HS-27A (cell line): ENCODE data around the gene TULP4.
A peak's percentile ranks its signal among the peaks of the same experiment; 100 is the strongest.
"Not testable (repeated sequence)": the region's sequence is repeated elsewhere in the genome, so short reads cannot be mapped to it uniquely, and the experiment has no call there.

Experiments
- DNase-seq: peaks from one replicate; pipeline ENCODE4 v3.0.0-alpha.2; 2012; ENCODE audit warnings: low read depth, missing footprints

The TULP4 gene

GRCh38 chr6:158468666-158469065 lies 156.4 kb downstream of the TULP4 start:
- no peak for DNase-seq

- DNase-seq: not testable (repeated sequence)
These were observed 157.8 kb downstream of the TULP4 start for GRCh38 chr6:158470023-158470422.

GRCh38 chr6:158471339-158471738 lies 159.1 kb downstream of the TULP4 start:
- DNase-seq: no peak

GRCh38 chr6:158472447-158472846 lies 160.2 kb downstream of the TULP4 start:
- no peak for DNase-seq

GRCh38 chr6:158474961-158475343 lies 162.7 kb downstream of the TULP4 start:
- DNase-seq: no peak

- no peak for DNase-seq
These were observed 163.4 kb downstream of the TULP4 start for GRCh38 chr6:158475344-158476302.

GRCh38 chr6:158476389-158476788 lies 164.1 kb downstream of the TULP4 start:
- no peak for DNase-seq

GRCh38 chr6:158477722-158478121 lies 165.5 kb downstream of the TULP4 start:
- DNase-seq: not testable (repeated sequence)

- DNase-seq: no peak
These were observed 168.7 kb downstream of the TULP4 start for GRCh38 chr6:158480989-158481388.

- peak; percentile 74 for DNase-seq
These were observed 169.6 kb downstream of the TULP4 start for GRCh38 chr6:158481690-158482473.

- DNase-seq: no peak
These were observed 173.2 kb downstream of the TULP4 start for GRCh38 chr6:158485431-158485830.

- DNase-seq: no peak
These were observed 175.2 kb downstream of the TULP4 start for GRCh38 chr6:158487495-158487894.

- DNase-seq: peak; percentile 88
These were observed 175.8 kb downstream of the TULP4 start for GRCh38 chr6:158488065-158488464.

- no peak for DNase-seq
These were observed 177.2 kb downstream of the TULP4 start for GRCh38 chr6:158489441-158489840.

GRCh38 chr6:158492881-158493280 lies 180.6 kb downstream of the TULP4 start:
- no peak for DNase-seq

GRCh38 chr6:158496700-158497099 lies 184.4 kb downstream of the TULP4 start:
- DNase-seq: no peak

GRCh38 chr6:158497620-158498019 lies 185.4 kb downstream of the TULP4 start:
- no peak for DNase-seq

- no peak for DNase-seq
These were observed 186.1 kb downstream of the TULP4 start for GRCh38 chr6:158498362-158498761.

GRCh38 chr6:158499601-158500000 lies 187.3 kb downstream of the TULP4 start:
- DNase-seq: no peak

- no peak for DNase-seq
These were observed 187.9 kb downstream of the TULP4 start for GRCh38 chr6:158500016-158500735.

GRCh38 chr6:158501360-158502262 lies 189.3 kb downstream of the TULP4 start:
- no peak for DNase-seq
